ENCODE data around the gene ZNF280D.

ZNF280D gene

GRCh38 chr15:56659197-56659596 is 74.1 kb downstream of the ZNF280D start:
- no peak overlapping the region for H3K27ac ChIP-seq
- no peak for TF ChIP-seq CTCF (conservative IDR thresholded peaks at IDR 0.05)

GRCh38 chr15:56654624-56655023 is 78.7 kb downstream of the ZNF280D start:
- no peak for TF ChIP-seq CTCF (conservative IDR thresholded peaks at IDR 0.05)

GRCh38 chr15:56654216-56654615 is 79.1 kb downstream of the ZNF280D start:
- H3K27ac ChIP-seq, result no peak overlapping the region
- no peak for TF ChIP-seq CTCF (conservative IDR thresholded peaks at IDR 0.05)

More at GRCh38 chr15:56654624-56655023, 78.7 kb downstream of the ZNF280D start:
- no peak overlapping the region for H3K27ac ChIP-seq

GRCh38 chr15:56653787-56654186 is 79.5 kb downstream of the ZNF280D start:
- no peak for TF ChIP-seq CTCF (conservative IDR thresholded peaks at IDR 0.05)
- H3K27ac ChIP-seq, result no peak overlapping the region

- H3K27ac ChIP-seq, result no peak overlapping the region
- TF ChIP-seq CTCF (conservative IDR thresholded peaks at IDR 0.05), result no peak
These were observed 80.2 kb downstream of the ZNF280D start for GRCh38 chr15:56653107-56653506.

- TF ChIP-seq CTCF (conservative IDR thresholded peaks at IDR 0.05), result no peak
- no peak overlapping the region for H3K27ac ChIP-seq
These were observed 85.0 kb downstream of the ZNF280D start for GRCh38 chr15:56648311-56648710.

- H3K27ac ChIP-seq, result no peak overlapping the region
- TF ChIP-seq CTCF (conservative IDR thresholded peaks at IDR 0.05), result no peak
These were observed 92.8 kb downstream of the ZNF280D start for GRCh38 chr15:56640549-56640948.

- no peak for TF ChIP-seq CTCF (conservative IDR thresholded peaks at IDR 0.05)
- no peak overlapping the region for H3K27ac ChIP-seq
These were observed 93.2 kb downstream of the ZNF280D start for GRCh38 chr15:56640127-56640526.

Measured in VCaP (cell line).